Activated CD8-positive, alpha-beta T cell treated with anti-CD3 and anti-CD28 coated beads for 36 hours (primary cell): ENCODE measurements around the gene DAB1. TPM values are rescaled to one million over a fixed set of nuclear protein-coding genes. Genes with fewer than 3 reads are reported as not detected.

Experiments used
- ATAC-seq: fragments of 200-7000 bp; cut with Tn5 transposase; one replicate; pipeline ENCODE4 v1.10.0; 2021; ENCODE audit warnings: mild to moderate bottlenecking, moderate library complexity
- CTCF ChIA-PET: fragments of 350-600 bp; sonication (Branson Sonifier 250); formaldehyde crosslinking; loops from one replicate; lab custom pipeline; 2021; ENCODE audit warnings: antibody characterized with exemption; lab: Charles Lee
- POLR2A ChIA-PET: fragments of 350-600 bp; sonication (Branson Sonifier 250); formaldehyde crosslinking; loops from one replicate; lab custom pipeline; 2021; ENCODE audit warnings: antibody characterized with exemption; lab: Charles Lee
- DNase-seq: peaks from one replicate; pipeline ENCODE4 v3.0.0-alpha.2; 2020
- H3K27ac Mint-ChIP-seq: one replicate; pipeline ENCODE4 v1.8.0; 2021; ENCODE audit warnings: mild to moderate bottlenecking, mixed read lengths
- H3K27me3 Mint-ChIP-seq: one replicate; pipeline ENCODE4 v1.8.0; 2021; ENCODE audit warnings: mixed read lengths
- H3K36me3 Mint-ChIP-seq: one replicate; pipeline ENCODE4 v1.8.0; 2021; ENCODE audit warnings: low read depth, mixed read lengths
- H3K4me1 Mint-ChIP-seq: one replicate; pipeline ENCODE4 v1.8.0; 2021; ENCODE audit warnings: low read depth, mixed read lengths
- H3K4me3 Mint-ChIP-seq: one replicate; pipeline ENCODE4 v1.8.0; 2021; ENCODE audit warnings: mild to moderate bottlenecking, moderate library complexity, mixed read lengths
- H3K9me3 Mint-ChIP-seq: one replicate; pipeline ENCODE4 v1.8.0; 2021; ENCODE audit warnings: mixed read lengths
- intact Hi-C: fragments of 100-400 bp; cut with micrococcal nuclease; formaldehyde crosslinking; loops from one replicate; pipeline ENCODE4 v1.10.0; 2022
- total RNA-seq, 2 experiments: library from RNA; stranded (reverse); gene quantifications; one replicate each; pipeline ENCODE4 v1.2.3, GENCODE V29; 2021
- TF ChIP-seq, protein P1 (sequence below): fragments of 200-600 bp; IDR thresholded peaks from one replicate; pipeline ENCODE4 v1.8.0; 2022; ENCODE audit warnings: antibody characterized with exemption, mild to moderate bottlenecking

The DAB1 gene
- total RNA-seq, 2 experiments from 2014 or later = not detected

DNA sequence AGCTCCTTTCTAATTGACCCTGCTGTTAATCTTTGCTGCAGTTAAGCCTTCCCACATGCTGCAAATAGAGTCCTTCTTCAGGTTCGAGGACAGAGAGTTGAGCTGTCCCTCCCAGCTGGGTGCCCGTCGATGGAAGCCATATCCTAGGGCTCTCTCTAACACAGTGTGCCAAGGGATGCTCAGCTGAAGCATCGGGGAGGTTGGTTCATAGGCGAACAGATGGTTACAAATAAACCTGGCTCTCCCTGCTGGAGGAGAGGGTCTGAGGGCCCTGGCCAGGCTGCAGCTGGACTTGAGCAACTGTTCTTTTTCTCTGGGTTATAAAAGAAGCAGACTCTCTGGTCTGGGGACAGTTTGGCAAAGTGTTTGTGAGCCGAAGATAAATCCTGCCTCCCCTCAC lies 337.7 kb downstream of the DAB1 start:
- Mint-ChIP-seq H3K4me3 (no peak overlapping the region), H3K4me1 (no peaks in the 10 kb centered on the region), H3K36me3 (no peaks in the 10 kb centered on the region), H3K27me3 (no peaks in the 10 kb centered on the region), H3K9me3 (no peaks in the 10 kb centered on the region), H3K27ac (no peak overlapping the region)
- POLR2A ChIA-PET = interaction anchor here (0.5 kb wide), 1 partner anchor 41 kb away, joined by 4 read pairs; no protein-coding TSS in a partner anchor
- no peak for ATAC-seq
- intact Hi-C loops = no loop called here
- CTCF ChIA-PET = no interaction called here
- DNase-seq = no peak
- TF ChIP-seq, protein P1, sequence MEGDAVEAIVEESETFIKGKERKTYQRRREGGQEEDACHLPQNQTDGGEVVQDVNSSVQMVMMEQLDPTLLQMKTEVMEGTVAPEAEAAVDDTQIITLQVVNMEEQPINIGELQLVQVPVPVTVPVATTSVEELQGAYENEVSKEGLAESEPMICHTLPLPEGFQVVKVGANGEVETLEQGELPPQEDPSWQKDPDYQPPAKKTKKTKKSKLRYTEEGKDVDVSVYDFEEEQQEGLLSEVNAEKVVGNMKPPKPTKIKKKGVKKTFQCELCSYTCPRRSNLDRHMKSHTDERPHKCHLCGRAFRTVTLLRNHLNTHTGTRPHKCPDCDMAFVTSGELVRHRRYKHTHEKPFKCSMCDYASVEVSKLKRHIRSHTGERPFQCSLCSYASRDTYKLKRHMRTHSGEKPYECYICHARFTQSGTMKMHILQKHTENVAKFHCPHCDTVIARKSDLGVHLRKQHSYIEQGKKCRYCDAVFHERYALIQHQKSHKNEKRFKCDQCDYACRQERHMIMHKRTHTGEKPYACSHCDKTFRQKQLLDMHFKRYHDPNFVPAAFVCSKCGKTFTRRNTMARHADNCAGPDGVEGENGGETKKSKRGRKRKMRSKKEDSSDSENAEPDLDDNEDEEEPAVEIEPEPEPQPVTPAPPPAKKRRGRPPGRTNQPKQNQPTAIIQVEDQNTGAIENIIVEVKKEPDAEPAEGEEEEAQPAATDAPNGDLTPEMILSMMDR = no peak

DNA sequence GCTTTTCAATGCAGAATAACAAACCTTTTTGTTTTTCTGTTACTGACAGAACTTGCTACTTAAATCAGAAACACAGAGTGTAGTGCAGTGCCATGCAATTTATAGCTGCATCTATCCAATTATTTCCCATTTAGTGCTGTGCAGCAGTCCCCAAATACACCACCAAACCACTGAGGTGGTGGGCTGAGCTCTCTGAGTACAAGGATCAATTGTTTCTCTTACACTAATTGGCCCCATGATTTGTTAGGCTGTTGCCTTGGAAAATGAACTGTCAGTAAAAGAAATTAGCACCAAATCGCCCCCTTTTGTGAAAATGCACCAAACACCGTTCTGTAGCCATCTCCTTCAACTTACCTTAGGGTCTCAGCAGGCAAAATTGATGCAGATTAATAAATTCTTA lies 339.2 kb downstream of the DAB1 start:
- Mint-ChIP-seq H3K36me3 (no peaks in the 10 kb centered on the region), H3K27ac (no peak overlapping the region), H3K27me3 (peaks cover 2% of the 10 kb centered on the region), H3K4me3 (no peak overlapping the region), H3K9me3 (no peaks in the 10 kb centered on the region), H3K4me1 (no peaks in the 10 kb centered on the region)
- no peak for ATAC-seq
- CTCF ChIA-PET = no interaction called here
- TF ChIP-seq, protein P1 = no peak
- DNase-seq = no peak
- intact Hi-C loops = no loop called here
- POLR2A ChIA-PET = no interaction called here

DNA sequence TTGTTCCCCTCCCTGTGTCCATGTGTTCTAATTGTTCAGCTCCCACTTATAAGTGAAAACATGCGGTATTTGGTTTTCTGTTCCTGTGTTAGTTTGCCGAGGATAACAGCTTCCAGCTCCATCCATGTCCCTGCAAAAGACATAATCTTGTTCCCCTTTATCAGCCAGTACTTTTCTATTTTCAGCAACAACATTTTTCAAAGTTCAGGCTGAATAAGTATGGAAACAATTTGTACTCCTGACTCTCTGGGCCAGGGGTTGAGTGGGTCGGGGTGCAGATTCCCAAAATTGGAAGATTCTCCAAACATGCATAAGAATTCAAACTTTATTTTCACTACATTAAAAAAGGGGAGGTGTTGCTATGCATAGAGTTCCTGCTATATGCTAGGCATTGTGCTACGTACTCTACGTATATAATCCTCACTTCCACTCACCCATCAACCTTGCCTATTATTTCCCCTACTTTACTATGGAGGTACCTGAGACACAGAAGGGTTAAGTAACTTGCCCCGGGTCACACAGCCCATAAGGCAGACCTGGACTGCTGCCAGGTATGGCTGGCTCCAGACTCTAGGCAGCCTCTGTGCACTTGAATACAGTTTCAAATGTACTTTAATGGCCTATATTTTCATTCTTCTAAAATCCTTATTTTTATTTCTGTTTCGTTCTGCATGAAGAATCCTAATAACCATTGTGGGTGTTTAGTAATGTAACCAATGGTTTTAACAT lies 341.0 kb downstream of the DAB1 start:
- POLR2A ChIA-PET = no interaction called here
- Mint-ChIP-seq H3K27me3 (peaks cover 2% of the 10 kb centered on the region), H3K36me3 (no peaks in the 10 kb centered on the region), H3K27ac (no peak overlapping the region), H3K4me3 (no peak overlapping the region), H3K4me1 (no peaks in the 10 kb centered on the region), H3K9me3 (no peaks in the 10 kb centered on the region)
- DNase-seq (no peak), ATAC-seq (no peak)
- intact Hi-C loops = no loop called here
- CTCF ChIA-PET = no interaction called here
- TF ChIP-seq, protein P1 = no peak

DNA sequence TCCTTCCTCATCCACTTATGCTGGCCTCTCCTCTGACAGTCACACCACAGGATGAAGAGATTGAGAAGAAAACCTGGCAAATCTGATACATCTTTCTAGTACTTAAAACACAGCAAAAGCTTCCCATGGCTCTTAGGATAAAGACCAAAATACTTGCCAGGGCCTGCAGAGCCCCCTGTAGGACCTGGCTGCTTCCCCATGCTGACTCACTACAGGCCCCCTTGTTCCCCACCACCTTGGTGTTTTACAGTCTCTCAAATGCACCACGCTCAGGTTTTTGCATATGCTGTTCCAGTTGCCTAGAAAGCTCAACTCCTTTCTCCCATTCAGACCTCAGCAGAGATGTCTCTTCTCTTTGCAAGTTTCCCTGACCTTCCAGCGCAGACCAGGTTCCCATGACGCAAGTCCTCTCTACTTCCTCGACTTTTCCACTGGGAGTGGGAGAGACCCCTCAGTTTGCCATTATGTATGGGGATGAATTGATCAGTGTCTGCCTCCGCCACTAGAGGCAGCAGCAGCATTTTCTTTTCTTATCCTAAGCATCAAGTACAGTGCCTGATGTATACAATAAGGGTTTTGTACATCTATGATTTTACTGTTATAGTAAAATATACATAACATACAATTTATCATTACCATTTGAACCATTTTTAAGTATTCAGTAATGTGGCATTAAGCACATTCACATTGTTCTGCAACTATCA lies 344.3 kb downstream of the DAB1 start:
- intact Hi-C loops = no loop called here
- no peaks in the 10 kb centered on the region for H3K9me3 Mint-ChIP-seq
- no peak for DNase-seq
- ChIA-PET POLR2A (no interaction called here), CTCF (no interaction called here)
- ATAC-seq = no peak
- peaks cover 2% of the 10 kb centered on the region for H3K27me3 Mint-ChIP-seq
- H3K36me3 Mint-ChIP-seq = no peaks in the 10 kb centered on the region
- TF ChIP-seq, protein P1 = peak; percentile 32
- no peak overlapping the region for H3K4me3 Mint-ChIP-seq
- no peaks in the 10 kb centered on the region for H3K4me1 Mint-ChIP-seq
- no peak overlapping the region for H3K27ac Mint-ChIP-seq
